GM18505 (cell line): ENCODE measurements around the gene WDCP.
"Not testable (repeated sequence)": the region's sequence is repeated elsewhere in the genome, so short reads cannot be mapped to it uniquely, and the experiment has no call there.

Experiments used
- ATAC-seq: cut with Tn5 transposase; IDR thresholded peaks from one replicate; pipeline ENCODE4 v1.9.1; 2021; ENCODE audit not compliant: unreplicated experiment
- POLR2A ChIP-seq: IDR thresholded peaks from 4 replicates; pipeline ENCODE4 v1.6.1; 2011; ENCODE audit warnings: borderline replicate concordance; ENCODE audit not compliant: insufficient read depth, insufficient read length; ENCODE audit errors: extremely low read depth

The WDCP gene

DNA sequence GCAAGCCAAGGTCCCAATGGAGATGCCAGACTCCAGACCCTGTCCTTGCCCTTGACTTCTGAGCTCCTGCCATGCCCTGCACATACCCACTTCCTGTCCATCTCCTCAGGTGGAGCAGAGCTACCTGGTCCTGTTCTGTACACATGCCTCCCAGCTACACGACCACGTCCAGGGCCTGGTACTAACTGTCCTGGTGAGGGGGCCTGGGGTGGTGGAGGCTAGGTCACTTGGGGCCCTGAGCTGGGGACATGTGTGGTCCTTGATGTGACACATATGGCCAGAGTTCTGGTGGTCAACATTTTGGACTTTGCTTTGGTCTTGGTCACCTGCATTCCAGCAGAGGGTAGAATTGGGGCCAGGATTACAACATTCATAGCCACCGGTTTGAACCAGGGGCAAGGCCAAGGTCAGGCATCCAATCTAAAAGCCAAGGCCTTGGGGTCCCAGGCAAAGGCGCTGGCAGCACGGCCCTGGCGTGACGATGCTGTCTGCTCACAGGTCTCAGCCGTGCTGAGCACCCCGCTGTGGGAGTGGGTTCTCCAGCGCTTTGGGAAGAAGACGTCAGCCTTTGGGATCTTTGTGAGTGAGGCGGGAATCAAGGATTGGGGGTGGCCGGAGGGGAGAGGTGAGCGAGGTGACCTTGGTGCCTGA, 24.7 kb downstream of the WDCP start:
- no peak for TF ChIP-seq POLR2A

DNA sequence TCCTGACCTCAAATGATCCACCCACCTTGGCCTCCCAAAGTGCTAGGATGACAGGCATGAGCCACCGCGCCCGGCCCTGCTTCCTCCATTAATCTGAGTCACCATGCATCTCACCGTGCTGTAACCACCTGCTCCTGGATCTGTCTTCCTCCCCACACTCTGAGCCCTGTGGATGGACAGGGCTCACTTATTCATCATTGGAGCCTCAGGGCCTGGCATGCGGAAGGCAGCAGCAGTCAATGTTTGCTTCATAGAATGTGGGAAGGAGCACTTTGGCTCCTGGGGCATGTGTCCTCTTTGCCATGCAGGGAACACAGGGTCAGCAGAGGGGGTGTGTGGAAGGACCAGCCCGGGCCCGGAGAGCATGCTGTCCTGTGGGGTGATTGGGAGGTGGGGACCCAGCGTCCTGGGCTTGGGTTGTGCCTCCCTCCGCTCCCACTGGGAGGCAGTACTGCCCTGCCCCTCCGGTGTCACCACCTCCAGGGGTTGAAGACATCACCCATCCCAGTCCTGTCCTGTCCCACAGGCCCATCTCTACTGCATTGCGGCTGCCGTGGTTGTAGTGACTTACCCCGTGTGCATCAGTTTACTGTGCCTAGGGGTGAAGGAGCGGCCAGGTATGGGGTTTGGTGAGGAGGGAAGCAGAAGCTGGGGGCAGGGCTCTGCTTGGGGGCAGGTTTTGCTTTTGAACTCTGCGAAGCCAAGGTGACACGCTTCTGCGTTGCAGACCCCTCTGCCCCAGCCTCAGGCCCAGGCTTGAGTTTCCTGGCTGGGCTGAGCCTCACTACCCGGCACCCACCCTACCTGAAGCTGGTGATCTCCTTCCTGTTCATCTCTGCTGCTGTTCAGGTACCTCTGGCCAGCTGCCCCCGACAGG, 25.8 kb downstream of the WDCP start:
- ATAC-seq = no peak
- TF ChIP-seq POLR2A = no peak

More for the DNA sequence above, 24.7 kb downstream of the WDCP start:
- ATAC-seq = no peak

DNA sequence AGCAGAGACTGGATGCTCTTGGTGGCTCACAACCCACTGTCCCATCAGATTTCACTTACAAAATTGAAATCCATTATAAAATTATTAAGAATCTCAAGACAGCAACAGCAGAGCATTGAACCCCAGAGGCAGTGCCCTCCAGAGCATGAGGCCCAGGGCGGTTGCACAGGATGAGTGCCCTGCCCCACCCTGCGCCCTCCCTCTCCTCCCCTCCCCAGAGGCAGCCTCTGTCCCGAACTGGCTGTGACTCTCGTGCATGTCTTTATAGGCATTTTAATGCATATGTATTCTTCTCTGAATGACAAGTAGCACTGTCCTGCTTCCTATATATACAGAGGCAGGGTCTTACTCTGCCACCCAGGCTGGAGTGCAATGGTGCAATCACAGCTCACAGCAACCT, 26.9 kb downstream of the WDCP start:
- TF ChIP-seq POLR2A = no peak
- ATAC-seq = no peak

DNA sequence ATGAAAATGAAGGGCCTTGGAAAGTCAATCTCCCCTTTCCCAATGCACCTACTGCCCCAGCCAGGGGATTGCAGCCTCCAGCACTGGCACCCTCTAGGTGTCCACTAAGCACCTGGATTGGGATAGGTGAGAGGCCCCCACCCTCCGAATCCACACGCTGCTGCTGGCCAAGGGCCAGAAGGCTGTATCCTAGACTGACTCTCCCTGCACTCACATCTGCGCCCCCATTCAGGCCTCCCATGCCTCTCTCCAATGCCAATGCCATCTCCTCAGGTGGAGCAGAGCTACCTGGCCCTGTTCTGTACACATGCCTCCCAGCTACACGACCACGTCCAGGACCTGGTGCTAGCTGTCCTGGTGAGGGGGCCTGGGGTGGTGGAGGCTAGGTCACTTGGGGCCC, 27.5 kb downstream of the WDCP start:
- no peak for TF ChIP-seq POLR2A
- ATAC-seq = no peak

DNA sequence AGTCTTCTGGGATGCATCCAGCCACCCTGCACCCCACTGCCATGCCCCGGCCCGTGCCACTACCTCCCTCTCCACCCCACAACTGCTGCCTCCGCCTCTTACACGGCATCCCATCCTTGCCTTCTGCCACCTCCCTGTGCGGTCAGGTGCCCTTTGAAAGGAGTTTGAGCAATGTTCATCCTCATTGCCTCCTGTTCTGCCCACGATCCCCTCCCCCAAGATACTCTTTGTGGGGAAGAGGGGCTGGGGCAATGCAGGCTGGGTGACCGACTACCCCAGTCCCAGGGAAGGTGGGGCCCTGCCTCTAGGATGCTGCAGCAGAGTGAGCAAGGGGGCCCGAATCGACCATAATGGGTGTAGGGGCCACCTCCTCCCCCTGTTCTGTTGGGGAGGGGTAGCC, 28.9 kb downstream of the WDCP start:
- TF ChIP-seq POLR2A = no peak
- no peak for ATAC-seq

DNA sequence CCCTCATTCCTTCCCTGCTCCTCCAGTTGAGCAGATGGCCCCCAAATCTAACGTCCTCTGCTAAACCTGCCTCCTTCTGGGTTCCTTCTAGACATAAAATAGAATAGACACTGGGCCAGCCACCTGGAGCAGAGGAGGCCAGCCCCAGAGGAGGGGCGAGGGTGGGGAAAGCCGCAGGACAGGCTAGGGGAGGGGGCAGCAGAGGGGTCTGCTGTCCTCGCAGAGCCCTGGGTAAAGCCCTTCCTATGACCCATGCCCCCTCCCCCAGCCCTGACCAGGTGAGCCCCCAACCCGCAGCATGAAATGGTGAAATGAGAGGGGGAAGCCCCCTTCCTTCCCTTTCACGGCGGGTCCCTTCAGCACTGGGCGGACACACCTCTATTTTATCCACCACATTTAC, 29.5 kb downstream of the WDCP start:
- no peak for TF ChIP-seq POLR2A
- ATAC-seq = no peak

DNA sequence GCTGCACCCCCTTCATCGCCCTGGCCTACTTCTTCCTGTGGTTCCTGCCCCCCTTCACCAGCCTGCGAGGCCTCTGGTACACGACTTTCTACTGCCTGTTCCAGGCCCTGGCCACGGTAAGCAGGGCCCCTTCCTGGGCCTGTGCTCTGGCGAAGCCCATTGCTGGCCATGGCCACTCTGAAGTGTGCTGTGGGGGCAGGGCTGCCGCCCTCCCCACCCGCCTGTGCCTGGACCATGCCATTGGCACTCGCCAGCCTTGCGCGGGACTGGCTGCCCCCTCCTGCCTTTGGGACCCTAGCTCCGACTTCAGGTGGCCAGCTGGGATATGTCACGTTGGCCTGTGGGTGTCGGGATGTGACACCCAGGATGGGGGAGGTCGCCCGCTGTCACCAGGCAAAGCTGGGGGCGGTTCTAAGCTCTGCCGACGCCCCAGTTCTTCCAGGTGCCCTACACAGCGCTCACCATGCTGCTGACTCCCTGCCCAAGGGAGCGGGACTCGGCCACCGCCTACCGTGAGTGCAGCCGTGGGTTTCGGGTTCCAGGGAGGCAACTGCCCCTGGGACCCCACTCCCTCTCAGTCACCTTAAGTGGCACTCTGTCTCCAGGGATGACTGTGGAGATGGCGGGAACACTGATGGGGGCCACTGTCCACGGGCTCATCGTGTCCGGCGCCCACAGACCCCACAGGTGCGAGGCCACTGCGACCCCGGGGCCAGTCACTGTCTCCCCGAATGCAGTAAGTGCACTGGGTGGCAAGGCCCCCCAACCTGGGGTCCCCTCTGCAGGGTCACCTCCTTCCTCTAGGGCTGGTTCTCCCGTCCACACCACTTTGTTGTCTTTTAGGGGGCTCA, 30.1 kb downstream of the WDCP start:
- no peak for TF ChIP-seq POLR2A

DNA sequence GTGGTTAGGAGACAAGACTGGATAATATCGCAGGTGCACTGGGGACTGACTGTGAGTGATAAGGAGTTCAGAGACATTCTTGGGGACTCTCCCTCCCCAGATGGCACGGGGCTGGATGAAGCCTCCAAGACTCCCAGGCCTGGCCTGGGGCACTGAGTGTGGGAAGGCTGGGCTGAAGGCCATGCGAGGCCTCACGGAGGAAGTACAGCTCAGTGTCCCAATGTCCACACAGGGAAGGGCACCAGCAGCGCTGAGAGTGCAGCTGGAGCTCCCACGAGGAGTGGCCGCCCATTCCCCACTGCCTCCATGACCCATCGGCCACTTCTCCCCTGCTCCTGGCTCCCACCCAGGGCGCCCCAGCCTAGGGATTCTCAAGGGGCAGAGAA, 30.8 kb downstream of the WDCP start:
- ATAC-seq = no peak
- no peak for TF ChIP-seq POLR2A

More for the DNA sequence above, 30.1 kb downstream of the WDCP start:
- no peak for ATAC-seq

DNA sequence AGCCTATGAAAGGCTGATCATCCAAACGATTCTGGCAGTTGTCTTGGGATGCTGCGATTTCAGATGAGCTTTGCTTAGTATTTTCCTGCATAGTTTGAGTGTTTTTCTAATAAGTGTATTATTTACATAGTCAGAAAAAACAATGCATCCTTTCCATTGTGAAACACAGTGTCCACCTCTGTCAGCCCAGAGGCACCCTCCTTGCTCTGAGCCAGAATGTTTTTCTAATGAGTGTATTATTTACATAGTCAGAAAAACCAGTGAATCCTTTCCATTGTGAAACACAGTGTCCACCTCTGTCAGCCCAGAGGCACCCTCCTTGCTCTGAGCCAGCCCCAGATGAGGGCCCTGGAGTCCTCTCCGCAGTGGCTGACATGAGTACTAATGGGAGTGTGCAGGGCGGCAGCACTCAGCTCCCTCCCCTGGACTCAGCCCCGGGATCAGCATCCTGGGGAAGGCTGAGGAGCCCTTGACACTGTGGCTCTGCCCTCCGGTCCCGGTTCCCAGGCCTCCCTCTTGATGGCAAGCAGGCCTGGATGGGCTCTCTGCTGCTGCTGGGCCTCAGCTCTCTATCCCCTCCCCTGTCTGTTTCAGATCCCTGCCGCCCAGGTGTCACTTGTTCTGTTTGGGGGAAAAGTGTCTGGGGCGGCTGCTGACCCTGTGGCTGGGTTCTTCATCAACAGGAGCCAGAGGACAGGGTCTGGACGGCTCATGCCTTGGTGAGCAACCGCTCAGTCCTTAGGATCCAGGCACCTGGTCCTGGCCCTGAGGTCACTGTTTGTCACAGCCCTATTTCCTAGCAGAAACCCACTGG, 31.4 kb downstream of the WDCP start:
- no peak for TF ChIP-seq POLR2A

DNA sequence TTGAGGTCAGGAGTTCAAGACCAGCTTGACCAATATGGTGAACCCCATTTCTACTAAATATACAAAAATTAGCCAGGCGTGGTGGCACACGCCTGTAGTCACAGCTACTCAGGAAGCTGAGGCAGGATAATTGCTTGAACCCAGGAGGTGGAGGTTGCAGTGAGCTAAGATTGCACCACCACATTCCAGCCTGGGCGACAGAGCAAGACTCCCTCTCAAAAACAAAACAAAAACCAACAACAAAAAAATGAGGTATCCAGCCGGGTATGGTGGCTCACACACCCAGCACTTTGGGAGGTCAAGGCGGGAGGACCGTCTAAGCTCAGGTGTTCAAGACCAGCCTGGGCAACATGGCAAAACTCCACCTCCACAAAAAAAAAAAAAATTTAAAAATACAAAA, 32.3 kb downstream of the WDCP start:
- not testable (repeated sequence) for ATAC-seq

More for the DNA sequence above, 31.4 kb downstream of the WDCP start:
- ATAC-seq = no peak

DNA sequence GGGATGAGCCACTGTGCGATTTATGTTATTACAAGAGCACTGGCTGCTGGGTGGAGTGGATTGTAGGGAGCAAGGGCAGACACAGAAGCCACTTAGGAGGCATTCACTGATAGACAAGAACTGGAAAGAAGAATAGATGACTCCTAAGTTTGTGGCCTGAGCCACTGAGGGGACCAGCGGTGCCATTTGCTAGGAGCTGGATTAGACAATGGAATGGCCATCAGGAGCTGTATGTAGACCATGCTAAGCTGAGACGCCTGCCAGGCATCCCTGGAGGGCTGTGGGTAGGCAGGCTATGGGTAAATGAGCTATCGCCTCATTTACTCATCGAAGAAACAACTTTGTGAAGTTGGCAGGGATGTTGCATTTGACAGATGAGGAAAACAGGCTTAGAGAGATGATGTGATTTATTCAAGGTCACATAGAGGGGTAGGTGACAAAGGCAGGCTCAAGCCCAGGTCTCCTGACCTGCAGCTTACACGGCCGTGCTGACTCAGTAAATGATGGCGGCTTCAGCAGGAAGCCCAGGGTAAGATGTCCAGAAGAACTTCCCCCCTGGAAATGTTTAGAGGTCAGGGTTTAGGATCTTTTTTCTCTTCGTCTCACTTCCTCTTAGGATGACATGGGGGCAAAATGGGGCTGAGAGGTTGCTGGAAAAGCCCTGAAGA, 34.5 kb downstream of the WDCP start:
- TF ChIP-seq POLR2A = no peak
- no peak for ATAC-seq
